Adrenal gland (tissue), 5 donors: Measurements from ENCODE around the gene DROSHA.

ENCODE experiments used
- POLR2A ChIP-seq, 2 donors: fragments of 450-650 bp; IDR thresholded peaks; one replicate each; pipeline ENCODE4 v1.6.1; 2017; ENCODE audit warnings: antibody characterized with exemption in 2 of 2, mild to moderate bottlenecking in 2 of 2, moderate library complexity in 1 of 2
- TF ChIP-seq, protein P1 (sequence below), 6 experiments: fragments of 450-650 bp in 4 of 6; fragments of 200-600 bp in 2 of 6; sonication (generic) in 1 of 6; IDR thresholded peaks; 1 replicate in 5 of 6; 2 replicates in 1 of 6; pipeline versions ENCODE4 v1.5.1 to v1.8.0; 2016 to 2021; ENCODE audit warnings: antibody characterized with exemption in 6 of 6, mild to moderate bottlenecking in 2 of 6, moderate library complexity in 1 of 6
- donor health status: DM: no; HTN: no; CAD: no.

DNA sequence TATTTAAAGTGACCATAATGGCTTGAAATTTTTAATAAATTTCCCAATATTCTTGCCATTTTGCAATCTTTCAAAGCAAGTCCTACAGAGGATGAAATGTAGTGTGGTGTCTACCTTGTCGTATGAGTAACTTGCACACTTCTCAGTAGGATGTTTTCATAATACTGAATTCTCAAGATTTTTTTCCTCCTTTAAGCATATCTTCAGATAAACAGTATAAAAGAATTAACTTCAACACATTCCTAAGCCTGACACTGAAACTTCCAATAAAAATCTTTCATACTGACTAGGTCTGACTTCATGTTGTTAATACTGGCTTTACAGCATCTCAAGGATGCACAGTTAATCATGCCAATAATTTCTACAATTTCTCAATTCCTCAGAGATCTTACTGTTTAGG, 62.0 kb downstream of the DROSHA start:
- TF ChIP-seq, protein P1, sequence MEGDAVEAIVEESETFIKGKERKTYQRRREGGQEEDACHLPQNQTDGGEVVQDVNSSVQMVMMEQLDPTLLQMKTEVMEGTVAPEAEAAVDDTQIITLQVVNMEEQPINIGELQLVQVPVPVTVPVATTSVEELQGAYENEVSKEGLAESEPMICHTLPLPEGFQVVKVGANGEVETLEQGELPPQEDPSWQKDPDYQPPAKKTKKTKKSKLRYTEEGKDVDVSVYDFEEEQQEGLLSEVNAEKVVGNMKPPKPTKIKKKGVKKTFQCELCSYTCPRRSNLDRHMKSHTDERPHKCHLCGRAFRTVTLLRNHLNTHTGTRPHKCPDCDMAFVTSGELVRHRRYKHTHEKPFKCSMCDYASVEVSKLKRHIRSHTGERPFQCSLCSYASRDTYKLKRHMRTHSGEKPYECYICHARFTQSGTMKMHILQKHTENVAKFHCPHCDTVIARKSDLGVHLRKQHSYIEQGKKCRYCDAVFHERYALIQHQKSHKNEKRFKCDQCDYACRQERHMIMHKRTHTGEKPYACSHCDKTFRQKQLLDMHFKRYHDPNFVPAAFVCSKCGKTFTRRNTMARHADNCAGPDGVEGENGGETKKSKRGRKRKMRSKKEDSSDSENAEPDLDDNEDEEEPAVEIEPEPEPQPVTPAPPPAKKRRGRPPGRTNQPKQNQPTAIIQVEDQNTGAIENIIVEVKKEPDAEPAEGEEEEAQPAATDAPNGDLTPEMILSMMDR (IDR thresholded peaks at IDR 0.05) = no peak
- TF ChIP-seq POLR2A (IDR thresholded peaks at IDR 0.05) = no peak
